Fibroblast of skin of back (primary cell): ENCODE measurements around the gene UTP11.

Experiments
- DNase-seq: peaks from one replicate; pipeline ENCODE4 v3.0.0-alpha.2; 2013

Gene UTP11

DNA sequence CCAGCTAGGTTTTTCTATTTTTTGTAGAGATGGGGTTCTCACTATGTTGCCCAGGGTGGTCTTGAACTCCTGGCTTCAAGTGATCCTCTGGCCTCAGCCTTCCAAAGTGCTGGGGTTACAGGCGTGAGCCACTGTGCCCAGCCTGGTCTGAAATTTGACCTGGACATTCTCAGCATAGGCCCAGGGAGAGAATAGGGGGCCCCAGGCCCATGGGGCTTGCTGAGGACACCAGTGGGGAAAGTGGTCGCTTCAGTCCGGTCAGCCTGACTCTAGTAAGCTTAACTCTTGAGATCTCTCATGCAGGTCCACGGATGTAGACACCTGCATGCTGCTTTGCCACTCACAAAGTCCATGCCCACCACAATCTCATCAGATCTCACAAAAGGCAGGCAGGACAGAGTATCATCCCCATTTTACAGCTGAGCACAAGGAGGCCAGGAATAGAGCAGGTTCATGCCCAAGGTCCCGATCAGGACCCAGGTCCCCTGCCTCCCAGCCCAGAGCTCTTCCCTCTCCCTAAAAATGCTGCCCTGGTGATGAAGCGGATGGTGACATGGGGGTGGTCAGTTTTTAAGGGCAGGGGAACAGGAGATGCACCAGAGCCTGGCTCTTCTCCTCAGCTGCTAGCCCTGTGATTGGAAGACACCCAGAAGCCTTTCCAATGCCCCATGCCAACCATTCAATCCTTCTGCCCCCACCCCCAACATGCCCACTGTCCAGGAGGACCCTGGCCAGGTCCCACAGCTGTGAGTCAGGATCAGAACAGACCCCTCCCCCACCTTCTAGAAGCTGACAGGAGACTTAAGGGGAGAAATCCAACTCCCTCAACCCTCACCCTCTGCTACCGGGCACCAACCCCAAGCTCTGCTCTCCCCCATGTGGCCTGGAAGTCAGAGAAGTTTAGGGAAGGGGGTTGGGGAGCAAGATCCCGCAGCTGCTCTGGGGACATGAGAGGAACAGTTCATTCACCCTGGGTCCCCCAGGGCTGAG, 9.0 kb upstream of the UTP11 start:
- peak; percentile 53 for DNase-seq

DNA sequence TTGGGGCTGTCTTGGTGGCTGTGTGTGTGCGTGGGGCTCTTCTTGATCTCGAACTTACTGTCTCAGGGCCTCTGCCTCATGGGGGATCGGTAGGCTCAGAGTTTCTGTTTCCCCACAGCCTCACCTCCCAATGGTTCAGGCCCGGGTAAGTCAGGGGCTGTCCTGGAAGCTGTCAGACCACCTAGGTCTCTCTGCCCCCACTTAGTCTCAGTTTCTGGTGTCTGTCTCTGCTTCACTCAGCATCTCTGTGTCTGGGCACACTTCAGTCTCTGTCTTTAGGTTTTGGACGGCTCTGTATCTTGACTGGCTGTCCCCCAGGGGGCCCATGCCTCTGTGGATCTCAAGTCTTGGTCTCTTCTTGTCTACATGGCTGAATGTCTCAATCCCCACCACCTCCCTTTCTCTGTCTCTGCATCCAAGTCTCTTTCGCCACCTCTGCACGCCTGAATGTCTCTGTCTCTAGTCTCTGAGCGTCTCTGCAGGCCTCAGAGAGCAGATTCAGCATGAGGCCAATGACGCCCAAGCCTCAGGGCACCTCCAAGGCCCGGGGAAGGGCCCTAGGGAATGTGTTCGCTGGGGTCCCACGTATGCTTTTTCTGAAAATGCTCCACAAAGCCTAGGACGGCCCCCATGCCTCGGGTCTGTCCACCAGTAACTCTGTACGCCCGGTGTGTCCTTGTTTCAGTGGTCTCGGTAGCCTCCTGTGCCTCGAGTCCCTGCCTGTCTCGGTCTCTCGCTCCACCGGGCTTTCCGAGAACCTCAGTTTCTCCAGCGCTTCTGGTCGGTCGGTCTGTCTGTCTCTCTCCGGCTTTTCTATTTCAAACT, 8.0 kb upstream of the UTP11 start:
- no peak for DNase-seq

DNA sequence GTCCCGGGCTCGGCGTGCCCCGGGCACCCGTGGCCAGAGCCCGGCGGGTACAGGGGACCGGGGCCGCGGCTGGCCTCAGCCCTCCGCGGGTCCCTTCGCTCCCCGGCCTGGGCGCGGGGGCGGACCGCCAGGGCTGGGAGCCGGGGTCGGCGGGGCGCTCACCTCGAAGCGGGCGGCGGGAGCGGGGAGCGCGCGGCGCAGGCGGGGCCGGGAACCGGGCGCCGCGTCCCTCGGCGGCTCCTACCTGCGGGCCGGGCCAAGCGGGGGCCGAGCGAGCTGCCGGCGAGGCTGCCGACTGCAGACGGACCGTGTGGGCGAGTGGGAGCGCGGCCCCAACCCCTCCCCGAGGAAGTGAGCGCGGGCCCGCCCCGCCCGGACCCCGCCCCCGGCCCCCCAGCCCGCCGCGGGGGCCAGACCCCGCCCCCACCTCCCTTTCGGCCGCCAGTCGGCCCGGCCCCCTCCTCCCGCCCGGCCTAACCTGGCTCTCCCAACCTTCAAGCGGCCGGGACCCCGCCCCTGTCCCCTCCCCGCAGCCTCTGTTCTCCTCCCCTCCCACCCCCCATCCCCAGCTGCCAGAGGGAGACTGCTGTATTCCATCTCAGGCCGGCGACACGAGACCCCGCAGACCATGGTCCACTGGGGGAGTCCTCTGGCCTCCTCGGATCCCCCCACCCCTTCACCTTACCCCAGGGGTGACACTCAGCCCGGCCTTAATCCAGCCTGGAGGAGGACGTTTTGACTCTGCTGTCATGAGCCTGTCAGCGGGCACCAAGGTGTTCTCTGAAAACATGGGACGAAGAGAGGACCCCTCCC, 7.1 kb upstream of the UTP11 start, which contains the start of gene FHL3:
TSS of gene FHL3 (minus strand) at position 320 of the 813 bp plus-strand sequence. CDS start 6,102 bp downstream, outside the sequence.
- peak; percentile 67 for DNase-seq

DNA sequence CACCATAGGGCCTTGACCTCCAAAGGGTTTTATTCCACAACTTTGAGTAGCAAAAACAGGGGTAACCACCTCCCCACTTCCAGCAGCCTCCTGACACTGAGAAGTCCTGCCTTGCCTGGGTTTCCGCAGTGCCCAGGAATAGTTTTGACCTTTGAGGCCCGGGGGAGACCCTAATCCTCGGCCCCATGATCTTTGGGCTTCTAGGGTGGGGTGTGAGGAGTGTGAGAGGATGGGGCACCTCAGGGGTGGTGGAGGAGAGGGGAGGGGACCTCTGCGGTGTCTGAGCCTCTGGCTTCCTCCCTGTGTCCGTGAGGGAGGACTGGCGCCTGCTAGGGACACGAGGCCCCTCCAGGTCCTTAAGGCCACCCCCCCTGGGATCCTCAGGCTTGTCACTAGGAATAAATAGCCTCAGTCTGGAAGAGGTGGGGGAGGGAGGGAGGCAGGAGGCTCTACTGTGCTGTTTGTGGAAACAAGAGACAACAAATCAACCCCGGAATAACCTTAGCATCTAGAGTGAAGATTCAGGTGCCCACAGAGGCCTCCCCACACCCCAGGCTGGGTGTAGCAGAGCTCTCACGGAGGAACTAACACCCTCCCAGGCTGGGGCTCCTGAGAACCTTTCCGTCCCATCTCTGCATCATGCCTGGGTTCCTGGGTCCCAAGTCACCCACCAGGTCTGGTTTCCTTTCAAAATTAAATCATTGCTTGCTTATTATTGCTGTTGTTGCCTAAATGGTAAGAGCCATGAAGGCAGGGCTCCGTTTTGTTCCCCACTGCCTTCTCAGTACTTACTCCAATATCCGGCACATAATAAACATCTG, 6.3 kb upstream of the UTP11 start:
- DNase-seq = no peak

DNA sequence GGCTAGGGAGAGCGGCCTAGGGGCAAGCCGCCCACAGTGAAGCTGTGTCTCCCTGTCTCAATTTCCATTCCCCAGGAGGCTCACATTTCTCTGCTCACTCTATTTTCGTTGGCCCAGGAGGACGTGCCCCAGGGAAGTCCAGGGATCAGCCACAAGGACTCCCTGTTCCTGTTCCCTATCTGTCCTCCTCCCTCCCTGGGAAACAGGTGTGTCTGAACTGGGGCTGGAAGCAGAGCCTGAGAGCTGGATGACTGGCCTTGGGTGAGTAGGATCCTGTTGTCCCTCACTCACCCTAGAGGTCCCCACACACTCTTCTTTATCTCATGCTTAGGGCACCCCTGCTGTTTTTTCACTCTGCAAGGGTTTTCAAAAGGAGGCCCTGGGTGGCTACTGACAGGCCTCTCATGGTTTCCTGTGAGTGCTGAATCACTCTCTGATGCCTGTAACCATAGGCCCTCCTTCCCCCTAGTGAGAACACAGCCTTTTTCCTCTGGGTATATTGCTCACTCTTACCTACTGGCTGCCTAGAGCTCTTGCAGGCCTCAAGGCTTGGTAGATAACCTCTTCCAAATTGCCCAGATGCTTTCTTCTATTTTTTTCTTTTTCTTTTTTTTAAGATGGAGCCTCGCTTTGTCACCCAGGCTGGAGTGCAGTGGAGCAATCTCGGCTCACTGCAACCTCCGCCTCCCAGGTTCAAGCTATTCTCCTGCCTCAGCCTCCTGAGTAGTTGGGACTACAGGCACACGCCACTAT, 3.3 kb upstream of the UTP11 start:
- DNase-seq = peak; percentile 89

DNA sequence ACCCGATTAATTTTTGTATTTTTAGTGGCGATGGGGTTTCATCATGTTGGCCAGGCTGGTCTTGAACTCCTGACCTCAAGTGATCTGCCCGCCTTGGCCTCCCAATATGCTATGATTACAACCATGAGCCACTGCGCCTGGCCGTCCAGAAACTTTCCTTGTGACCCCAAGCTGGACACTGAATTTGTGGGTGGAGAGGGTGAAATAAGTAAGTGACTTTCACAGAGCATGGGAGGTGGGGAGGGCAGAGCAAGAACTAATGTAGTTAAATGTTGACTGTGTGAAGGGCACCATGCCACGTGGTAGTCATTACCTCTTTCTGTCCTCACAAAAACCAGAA, 2.7 kb upstream of the UTP11 start:
- no peak for DNase-seq

DNA sequence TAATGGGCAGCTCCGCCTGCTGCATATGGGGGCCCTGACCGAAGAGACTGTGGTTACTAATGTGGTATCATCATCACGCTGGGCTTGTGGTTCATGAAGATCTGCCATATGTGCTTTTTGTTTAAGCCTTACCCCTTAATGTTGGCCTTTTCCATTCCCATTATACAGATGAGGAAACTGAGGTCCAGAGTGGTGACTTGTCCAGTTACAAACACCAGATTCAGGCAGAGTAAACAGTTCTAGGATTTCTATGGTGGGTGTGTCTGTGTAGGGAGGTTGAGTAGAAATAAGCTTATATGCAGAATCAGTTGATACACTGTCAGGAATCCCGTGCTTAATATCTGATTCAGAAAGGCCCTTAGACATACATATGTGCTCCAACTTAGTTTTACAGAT, 691 bp downstream of the UTP11 start:
- no peak for DNase-seq

DNA sequence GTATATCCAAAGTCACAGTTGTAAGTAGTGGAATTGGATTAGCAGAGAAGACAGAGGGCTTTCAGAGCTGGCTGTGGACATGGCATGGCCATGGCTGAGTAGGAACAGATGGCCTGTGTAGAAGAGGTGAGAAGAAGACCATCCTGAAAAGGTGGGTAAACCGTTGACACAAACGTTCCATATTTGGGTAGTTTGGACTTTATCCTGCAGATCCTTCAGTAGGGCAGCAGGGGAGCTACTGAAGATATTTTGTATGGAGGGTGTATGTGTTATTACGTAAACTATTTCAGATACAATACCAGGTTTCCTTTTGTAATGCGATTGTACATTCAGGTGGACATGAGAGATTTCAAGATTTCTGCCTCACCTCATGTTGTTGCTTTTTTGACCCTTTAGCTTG, 1.6 kb downstream of the UTP11 start:
- no peak for DNase-seq

DNA sequence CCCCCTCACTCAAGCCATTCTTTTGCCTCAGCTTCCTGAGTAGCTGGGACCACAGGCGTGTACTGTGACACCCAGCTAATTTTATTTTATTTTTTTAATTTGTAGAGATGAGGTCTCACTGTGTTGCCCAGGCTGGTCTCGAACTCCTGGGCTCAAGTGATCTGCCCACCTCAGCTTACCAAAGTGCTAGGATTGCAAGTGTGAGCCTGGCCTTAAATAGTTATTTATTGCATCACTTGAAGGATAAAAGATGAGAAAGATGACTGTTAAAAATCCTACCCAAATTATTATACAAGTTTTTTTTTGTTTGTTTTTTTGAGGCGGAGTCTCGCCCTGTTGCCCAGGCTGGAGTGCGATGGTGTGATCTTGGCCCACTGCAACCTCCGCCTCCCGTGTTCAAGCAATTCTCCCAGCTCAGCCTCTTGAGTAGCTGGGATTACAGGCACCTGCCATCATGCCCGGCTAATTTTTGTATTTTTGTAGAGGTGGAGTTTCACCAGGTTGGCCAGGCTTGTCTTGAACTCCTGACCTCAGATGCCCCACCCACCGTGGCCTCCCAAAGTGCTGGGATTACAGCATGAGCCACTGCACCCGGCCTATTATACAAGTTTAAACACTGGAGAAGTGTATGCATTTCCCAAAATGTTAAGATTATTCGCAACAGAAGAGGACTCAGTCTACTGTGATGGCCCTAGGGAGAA, 2.3 kb downstream of the UTP11 start:
- DNase-seq = no peak

DNA sequence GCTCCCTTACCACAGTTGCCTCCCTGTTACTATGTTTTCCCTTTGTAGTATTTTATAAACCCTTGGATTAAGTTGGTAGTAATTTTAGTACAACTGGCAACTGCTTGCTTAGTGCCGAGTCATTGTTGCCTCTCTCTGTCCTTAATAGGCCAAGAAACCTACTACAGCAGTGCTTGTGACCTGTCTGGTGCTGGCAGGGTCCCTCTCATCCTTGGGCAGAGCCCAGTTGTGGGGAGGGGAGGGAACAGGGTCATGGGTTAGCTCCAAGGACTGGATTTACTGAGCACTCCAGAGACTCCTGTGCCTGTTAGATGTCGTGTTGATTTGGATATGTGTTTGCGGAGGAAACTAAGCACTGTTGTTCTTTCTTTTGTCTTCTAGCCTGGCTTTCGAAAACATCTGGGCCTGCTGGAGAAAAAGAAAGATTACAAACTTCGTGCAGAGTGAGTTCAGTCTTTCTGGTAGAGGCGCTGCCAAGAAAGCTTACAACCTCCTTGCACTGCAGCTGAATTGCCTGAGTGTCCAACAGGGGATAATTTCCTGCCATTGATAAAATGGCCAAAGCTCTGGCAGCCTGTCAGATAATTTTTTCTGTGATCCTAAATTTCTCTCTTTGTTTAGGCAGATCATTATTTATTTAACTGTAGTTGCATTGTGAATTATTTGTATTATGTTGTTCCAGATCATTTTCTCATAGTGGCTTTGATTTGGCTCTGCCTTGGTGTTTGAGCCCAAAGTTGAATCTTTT, 3.6 kb downstream of the UTP11 start:
- no peak for DNase-seq

DNA sequence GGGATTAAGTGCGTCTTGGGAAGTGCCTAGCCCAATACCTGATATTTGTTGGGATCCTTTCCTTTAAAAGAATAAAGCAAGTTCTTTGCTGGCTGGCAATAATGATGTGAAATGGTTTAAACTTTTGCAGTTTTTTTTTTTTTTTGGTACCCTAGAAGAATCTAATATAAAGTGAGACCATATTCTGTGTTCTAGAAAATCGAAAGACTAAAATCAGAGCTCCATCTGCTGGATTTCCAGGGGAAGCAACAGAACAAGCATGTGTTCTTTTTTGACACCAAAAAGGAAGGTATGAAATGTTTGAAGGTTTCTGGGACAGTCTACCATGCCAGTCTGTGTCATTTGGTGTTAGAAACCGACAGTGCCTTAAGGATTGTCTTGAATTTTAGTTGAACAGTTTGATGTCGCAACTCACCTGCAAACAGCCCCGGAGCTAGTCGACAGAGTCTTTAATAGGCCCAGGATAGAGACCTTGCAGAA, 6.4 kb downstream of the UTP11 start:
- DNase-seq = peak; percentile 54

DNA sequence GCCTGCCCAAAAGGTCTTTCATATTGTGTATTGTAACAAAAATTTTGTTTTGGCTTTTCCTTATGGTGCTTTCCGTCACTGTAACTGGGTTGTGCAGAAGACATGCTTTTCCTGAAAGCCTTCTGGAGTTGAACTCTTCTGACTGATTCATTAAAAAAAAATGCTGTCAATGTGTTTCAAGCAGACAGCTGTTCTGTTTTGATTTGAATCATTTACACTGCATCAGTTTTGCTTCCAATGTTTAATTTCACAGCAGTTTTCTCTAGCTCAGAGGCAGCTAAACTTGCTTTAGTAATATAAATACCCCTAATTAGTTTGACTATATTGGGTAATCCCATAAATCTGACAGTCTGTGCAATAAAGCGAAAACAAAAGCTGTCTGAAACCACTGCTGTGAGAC, 7.9 kb downstream of the UTP11 start:
- DNase-seq = peak; percentile 37

DNA sequence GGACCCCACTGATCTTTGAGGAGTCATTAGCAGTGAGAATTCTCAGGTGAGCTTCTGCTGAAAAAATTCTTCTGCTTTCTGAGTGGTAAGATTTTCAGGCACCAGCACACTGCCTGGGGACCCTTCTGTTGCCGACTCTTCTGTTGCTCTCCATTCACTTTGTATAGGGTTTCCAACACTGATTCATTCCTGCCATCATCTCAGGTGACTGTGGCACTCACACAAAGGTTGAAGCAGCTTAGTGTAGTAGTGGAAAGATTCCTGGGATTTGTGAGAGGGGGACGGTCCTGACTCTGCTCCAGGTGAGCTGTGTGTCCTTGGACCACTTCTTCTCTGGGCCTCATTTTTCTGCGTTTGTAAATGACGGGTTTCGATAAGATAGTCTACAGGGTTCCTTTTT, 9.4 kb downstream of the UTP11 start:
- no peak for DNase-seq

DNA sequence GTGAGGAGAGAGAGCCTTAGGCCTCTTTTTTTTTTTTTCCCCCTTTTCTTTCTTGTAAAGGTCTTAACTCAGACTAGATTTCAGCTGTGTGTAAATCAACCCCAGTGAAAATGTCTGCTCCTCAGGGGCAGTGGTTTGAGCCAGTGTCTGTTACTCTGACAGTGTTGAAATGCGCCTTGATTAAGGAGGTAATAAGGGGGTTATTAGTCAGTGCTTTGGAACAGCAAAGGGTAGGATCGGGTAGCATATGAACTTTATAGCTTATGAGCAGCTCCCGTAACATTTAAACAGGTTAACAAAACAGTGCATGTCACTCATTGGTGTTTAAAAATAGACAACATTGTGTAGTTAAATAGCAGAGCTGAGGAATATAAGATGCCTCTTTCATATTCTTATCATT, 10.3 kb downstream of the UTP11 start:
- no peak for DNase-seq

DNA sequence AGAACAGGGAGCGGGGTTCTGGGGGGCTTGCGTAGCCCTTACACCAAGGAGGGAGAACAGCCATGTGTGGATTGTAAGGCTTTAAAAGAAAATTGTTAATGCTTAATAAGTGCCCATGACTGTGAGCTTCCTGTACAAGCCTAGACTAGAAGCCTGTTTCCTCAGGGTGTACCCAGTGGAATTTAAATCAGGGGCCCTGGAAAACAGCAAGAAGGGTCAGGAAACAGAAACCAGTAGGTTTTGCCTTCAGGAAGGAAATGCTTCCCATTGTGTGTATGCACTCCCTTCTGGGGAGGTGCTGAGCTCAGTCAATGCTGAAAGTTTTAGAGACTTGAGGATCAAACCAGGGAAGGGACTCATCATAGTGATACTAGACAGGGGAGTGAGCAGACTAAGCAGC, 12.7 kb downstream of the UTP11 start:
- no peak for DNase-seq

DNA sequence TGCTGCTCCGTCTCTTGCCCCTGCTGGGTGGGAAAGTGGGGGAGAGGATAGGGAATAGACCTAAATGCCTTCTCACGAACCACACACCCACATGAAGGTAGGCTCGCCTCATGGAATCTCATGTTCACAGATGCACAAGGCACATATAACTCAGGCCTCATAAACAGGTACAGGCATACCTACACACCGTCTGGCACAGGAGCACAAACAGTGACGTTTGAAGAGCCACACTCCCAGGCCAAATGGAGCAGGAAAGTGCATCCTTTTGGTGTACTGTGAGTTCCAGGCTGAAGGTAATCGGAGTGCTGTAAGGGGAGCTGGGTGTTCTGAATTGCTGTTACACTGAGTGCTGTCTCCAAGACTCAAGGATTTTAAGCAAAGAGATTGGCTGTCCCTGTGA, 13.1 kb downstream of the UTP11 start:
- DNase-seq = no peak

DNA sequence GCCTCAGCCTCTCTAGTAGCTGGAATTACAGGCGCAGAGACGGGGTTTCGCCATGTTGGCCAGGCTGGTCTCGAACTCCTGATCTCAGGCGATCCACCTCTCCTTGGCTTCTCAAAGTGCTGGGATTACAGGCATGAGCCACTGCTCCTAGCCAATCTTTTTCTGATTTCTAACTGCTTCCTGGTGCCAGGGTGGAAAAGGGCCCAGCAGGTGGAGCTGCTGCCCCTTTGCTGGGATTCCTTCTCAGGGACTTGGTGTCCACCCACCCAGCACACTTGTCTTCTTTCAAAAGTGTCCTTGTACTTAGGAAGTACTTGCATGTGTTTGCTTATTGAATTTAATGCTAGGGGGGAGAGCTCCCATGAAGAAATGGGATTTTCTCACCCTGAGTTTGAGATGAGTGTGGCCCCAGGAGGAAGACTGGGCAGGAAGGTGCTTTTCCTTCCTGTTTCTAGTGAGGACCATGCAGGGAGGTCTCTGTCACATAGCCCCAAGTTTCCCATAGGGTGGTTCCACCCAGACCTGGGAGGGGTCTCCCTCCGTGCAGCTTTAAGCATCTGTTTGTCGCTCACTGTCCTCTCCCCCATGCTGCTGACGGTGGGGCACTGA, 14.2 kb downstream of the UTP11 start:
- peak; percentile 59 for DNase-seq

DNA sequence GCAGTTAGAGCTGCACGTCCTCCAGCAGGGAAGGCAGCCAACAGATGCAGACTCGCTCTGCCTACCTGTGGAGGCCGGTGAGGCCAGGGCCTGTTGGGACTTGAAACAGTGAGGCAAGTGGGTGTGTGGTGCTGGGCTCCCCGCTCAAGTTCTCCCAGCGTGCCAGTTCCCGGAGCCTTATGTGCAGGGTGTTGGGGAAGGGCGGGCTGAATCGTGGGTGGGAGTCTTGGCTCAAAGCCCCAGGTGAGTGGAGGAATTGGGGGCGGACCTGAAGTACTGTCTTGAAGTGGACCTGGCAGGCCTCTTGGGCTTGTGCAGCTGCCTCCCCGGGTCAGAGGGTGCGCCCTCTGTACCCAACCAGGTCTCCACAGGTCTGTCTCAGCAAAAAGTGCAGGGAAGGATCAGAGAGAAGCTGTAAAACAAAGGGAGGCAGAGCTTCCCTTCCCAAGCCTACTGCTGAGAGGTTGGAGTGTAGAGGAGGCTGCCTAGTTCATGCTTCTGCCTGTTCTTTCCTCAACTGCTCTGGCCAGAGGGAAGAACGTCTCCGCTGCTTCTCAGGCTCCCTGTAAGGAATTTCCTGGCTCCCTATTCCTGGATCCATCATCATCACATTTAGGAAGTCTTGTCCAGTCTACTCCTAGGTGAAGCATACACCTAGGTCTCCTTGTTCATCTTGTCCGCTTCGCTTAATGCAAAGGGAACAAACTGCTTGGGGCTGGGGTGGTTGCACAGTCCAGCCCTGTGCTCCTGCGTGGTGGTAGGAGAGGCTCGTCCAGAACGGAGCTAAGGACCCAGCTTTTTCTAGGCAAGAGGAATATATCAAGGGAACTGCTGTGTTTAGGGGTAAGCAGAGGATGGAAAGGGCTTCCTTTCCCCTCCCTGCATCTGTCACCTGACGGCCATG, 14.9 kb downstream of the UTP11 start:
- DNase-seq = no peak
